ENCODE results near the gene DOCK2.

DOCK2 gene

GRCh38 chr5:169904059-169904458 lies 267.0 kb downstream of the DOCK2 start:
- Histone ChIP-seq H3K36me3 (ENCODE audit: insufficient read depth, low read length) (no peaks in the 10 kb centered on the region), H3K9ac (ENCODE audit: low read depth, low read length) (no peak overlapping the region), H3K9me3 (ENCODE audit: control insufficient read depth, insufficient read depth, low read length) (no peaks in the 10 kb centered on the region), H3K4me1 (ENCODE audit: insufficient read depth, low read length) (0 out of 2 replicates have a peak, but pooled peaks cover 4% of the 10 kb centered on the region)

- H3K9me3 ChIP-seq (ENCODE audit: control insufficient read depth, insufficient read depth, low read length), result no peaks in the 10 kb centered on the region
- no peaks in the 10 kb centered on the region for H3K36me3 ChIP-seq (ENCODE audit: insufficient read depth, low read length)
- H3K4me1 ChIP-seq (ENCODE audit: insufficient read depth, low read length), result 0 out of 2 replicates have a peak, but pooled peaks cover 4% of the 10 kb centered on the region
- H3K9ac ChIP-seq (ENCODE audit: low read depth, low read length), result no peak overlapping the region
Observed at GRCh38 chr5:169904508-169904907, 267.4 kb downstream of the DOCK2 start.

- H3K9me3 ChIP-seq (ENCODE audit: control insufficient read depth, insufficient read depth, low read length), result no peaks in the 10 kb centered on the region
- H3K9ac ChIP-seq (ENCODE audit: low read depth, low read length), result no peak overlapping the region
- no peaks in the 10 kb centered on the region for H3K36me3 ChIP-seq (ENCODE audit: insufficient read depth, low read length)
- H3K4me1 ChIP-seq (ENCODE audit: insufficient read depth, low read length), result 0 out of 2 replicates have a peak, but pooled peaks cover 4% of the 10 kb centered on the region
Observed at GRCh38 chr5:169905017-169905416, 267.9 kb downstream of the DOCK2 start.

- Histone ChIP-seq H3K9me3 (ENCODE audit: control insufficient read depth, insufficient read depth, low read length) (no peaks in the 10 kb centered on the region), H3K4me1 (ENCODE audit: insufficient read depth, low read length) (0 out of 2 replicates have a peak, but pooled peaks cover 4% of the 10 kb centered on the region), H3K36me3 (ENCODE audit: insufficient read depth, low read length) (no peaks in the 10 kb centered on the region)
Observed at GRCh38 chr5:169906745-169907649, 269.9 kb downstream of the DOCK2 start.

GRCh38 chr5:169908864-169909263 lies 271.8 kb downstream of the DOCK2 start:
- H3K4me1 ChIP-seq (ENCODE audit: insufficient read depth, low read length), result 0 out of 2 replicates have a peak, but pooled peaks cover 4% of the 10 kb centered on the region
- no peaks in the 10 kb centered on the region for H3K36me3 ChIP-seq (ENCODE audit: insufficient read depth, low read length)
- no peak overlapping the region for H3K9ac ChIP-seq (ENCODE audit: low read depth, low read length)
- H3K9me3 ChIP-seq (ENCODE audit: control insufficient read depth, insufficient read depth, low read length), result no peaks in the 10 kb centered on the region

More at GRCh38 chr5:169906745-169907649, 269.9 kb downstream of the DOCK2 start:
- H3K9ac ChIP-seq (ENCODE audit: low read depth, low read length), result no peak overlapping the region

- no peaks in the 10 kb centered on the region for H3K36me3 ChIP-seq (ENCODE audit: insufficient read depth, low read length)
- no peaks in the 10 kb centered on the region for H3K9me3 ChIP-seq (ENCODE audit: control insufficient read depth, insufficient read depth, low read length)
- H3K9ac ChIP-seq (ENCODE audit: low read depth, low read length), result no peak overlapping the region
- H3K4me1 ChIP-seq (ENCODE audit: insufficient read depth, low read length), result 0 out of 2 replicates have a peak, but pooled peaks cover 4% of the 10 kb centered on the region
Observed at GRCh38 chr5:169909945-169910344, 272.9 kb downstream of the DOCK2 start.

- Histone ChIP-seq H3K4me1 (ENCODE audit: insufficient read depth, low read length) (0 out of 2 replicates have a peak, but pooled peaks cover 4% of the 10 kb centered on the region), H3K36me3 (ENCODE audit: insufficient read depth, low read length) (no peaks in the 10 kb centered on the region), H3K9me3 (ENCODE audit: control insufficient read depth, insufficient read depth, low read length) (no peaks in the 10 kb centered on the region), H3K9ac (ENCODE audit: low read depth, low read length) (no peak overlapping the region)
Observed at GRCh38 chr5:169910393-169910792, 273.3 kb downstream of the DOCK2 start.

GRCh38 chr5:169911448-169912212 lies 274.6 kb downstream of the DOCK2 start:
- no peaks in the 10 kb centered on the region for H3K36me3 ChIP-seq (ENCODE audit: insufficient read depth, low read length)
- no peaks in the 10 kb centered on the region for H3K9me3 ChIP-seq (ENCODE audit: control insufficient read depth, insufficient read depth, low read length)
- H3K9ac ChIP-seq (ENCODE audit: low read depth, low read length), result no peak overlapping the region
- 0 out of 2 replicates have a peak, but pooled peaks cover 4% of the 10 kb centered on the region for H3K4me1 ChIP-seq (ENCODE audit: insufficient read depth, low read length)

GRCh38 chr5:169913479-169913878 lies 276.4 kb downstream of the DOCK2 start:
- no peak overlapping the region for H3K9ac ChIP-seq (ENCODE audit: low read depth, low read length)
- H3K36me3 ChIP-seq (ENCODE audit: insufficient read depth, low read length), result no peaks in the 10 kb centered on the region
- no peaks in the 10 kb centered on the region for H3K9me3 ChIP-seq (ENCODE audit: control insufficient read depth, insufficient read depth, low read length)
- H3K4me1 ChIP-seq (ENCODE audit: insufficient read depth, low read length), result no peaks in the 10 kb centered on the region

- Histone ChIP-seq H3K4me1 (ENCODE audit: insufficient read depth, low read length) (no peaks in the 10 kb centered on the region), H3K9ac (ENCODE audit: low read depth, low read length) (no peak overlapping the region), H3K9me3 (ENCODE audit: control insufficient read depth, insufficient read depth, low read length) (no peaks in the 10 kb centered on the region), H3K36me3 (ENCODE audit: insufficient read depth, low read length) (no peaks in the 10 kb centered on the region)
Observed at GRCh38 chr5:169914766-169915165, 277.7 kb downstream of the DOCK2 start.

- Histone ChIP-seq H3K4me1 (ENCODE audit: insufficient read depth, low read length) (no peaks in the 10 kb centered on the region), H3K36me3 (ENCODE audit: insufficient read depth, low read length) (no peaks in the 10 kb centered on the region), H3K9me3 (ENCODE audit: control insufficient read depth, insufficient read depth, low read length) (no peaks in the 10 kb centered on the region), H3K9ac (ENCODE audit: low read depth, low read length) (no peak overlapping the region)
Observed at GRCh38 chr5:169917500-169917899, 280.4 kb downstream of the DOCK2 start.

- H3K9ac ChIP-seq (ENCODE audit: low read depth, low read length), result no peak overlapping the region
- no peaks in the 10 kb centered on the region for H3K9me3 ChIP-seq (ENCODE audit: control insufficient read depth, insufficient read depth, low read length)
- no peaks in the 10 kb centered on the region for H3K36me3 ChIP-seq (ENCODE audit: insufficient read depth, low read length)
- no peaks in the 10 kb centered on the region for H3K4me1 ChIP-seq (ENCODE audit: insufficient read depth, low read length)
Observed at GRCh38 chr5:169918228-169918627, 281.2 kb downstream of the DOCK2 start.

GRCh38 chr5:169920474-169920873 lies 283.4 kb downstream of the DOCK2 start:
- Histone ChIP-seq H3K36me3 (ENCODE audit: insufficient read depth, low read length) (no peaks in the 10 kb centered on the region), H3K4me1 (ENCODE audit: insufficient read depth, low read length) (no peaks in the 10 kb centered on the region), H3K9ac (ENCODE audit: low read depth, low read length) (no peak overlapping the region), H3K9me3 (ENCODE audit: control insufficient read depth, insufficient read depth, low read length) (no peaks in the 10 kb centered on the region)

- H3K9ac ChIP-seq (ENCODE audit: low read depth, low read length), result no peak overlapping the region
- no peaks in the 10 kb centered on the region for H3K36me3 ChIP-seq (ENCODE audit: insufficient read depth, low read length)
- no peaks in the 10 kb centered on the region for H3K4me1 ChIP-seq (ENCODE audit: insufficient read depth, low read length)
- H3K9me3 ChIP-seq (ENCODE audit: control insufficient read depth, insufficient read depth, low read length), result no peaks in the 10 kb centered on the region
Observed at GRCh38 chr5:169921384-169921783, 284.3 kb downstream of the DOCK2 start.
